ENCODE results near the gene ANKS1B.

The ANKS1B gene

GRCh38 chr12:99436584-99436983 is 548.2 kb downstream of the ANKS1B start:
- DNase-seq, result no peak

- DNase-seq, result no peak
Measured at GRCh38 chr12:99435095-99435791, 549.5 kb downstream of the ANKS1B start.

DNA sequence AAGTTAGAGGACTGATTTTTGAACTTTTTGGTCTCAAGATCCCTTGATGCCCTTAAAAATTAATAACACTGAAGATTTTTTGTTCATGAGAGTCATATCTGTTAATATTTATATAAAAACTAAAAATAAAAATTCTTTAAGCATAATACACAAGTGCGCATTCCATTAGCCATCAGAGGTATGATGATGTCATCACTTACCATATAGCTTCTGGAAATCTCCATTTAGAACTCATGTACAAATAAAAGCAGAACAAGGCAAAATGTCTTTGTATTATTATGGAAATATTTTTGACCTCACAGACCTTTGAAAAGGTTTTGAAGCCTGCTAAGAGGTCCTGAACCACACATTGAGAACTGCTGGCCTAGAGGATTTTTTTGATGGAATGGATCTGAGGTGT is 551.6 kb downstream of the ANKS1B start:
- no peak for DNase-seq

GRCh38 chr12:99431203-99431602 is 553.5 kb downstream of the ANKS1B start:
- no peak for DNase-seq

- no peak for DNase-seq
Measured at GRCh38 chr12:99427104-99427503, 557.6 kb downstream of the ANKS1B start.

DNA sequence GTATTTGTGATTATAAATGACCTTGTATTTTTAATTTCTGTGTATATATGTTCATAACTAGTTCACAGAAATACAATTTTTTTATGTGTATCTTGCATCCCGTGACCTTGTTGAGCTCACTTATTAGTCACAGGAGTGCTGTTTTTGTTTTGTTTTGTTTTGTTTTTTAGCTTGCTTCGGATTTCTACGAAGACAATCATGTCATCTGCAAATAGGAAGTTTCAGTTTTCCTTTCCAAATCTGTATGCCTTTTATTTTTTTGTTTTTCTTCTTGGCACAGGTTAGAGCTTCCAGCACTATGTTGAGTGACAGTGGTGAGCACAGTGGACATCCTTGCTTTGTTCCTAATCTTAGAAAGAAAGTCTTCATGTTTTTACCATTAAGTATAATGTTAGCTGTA is 566.4 kb downstream of the ANKS1B start:
- DNase-seq, result no peak

DNA sequence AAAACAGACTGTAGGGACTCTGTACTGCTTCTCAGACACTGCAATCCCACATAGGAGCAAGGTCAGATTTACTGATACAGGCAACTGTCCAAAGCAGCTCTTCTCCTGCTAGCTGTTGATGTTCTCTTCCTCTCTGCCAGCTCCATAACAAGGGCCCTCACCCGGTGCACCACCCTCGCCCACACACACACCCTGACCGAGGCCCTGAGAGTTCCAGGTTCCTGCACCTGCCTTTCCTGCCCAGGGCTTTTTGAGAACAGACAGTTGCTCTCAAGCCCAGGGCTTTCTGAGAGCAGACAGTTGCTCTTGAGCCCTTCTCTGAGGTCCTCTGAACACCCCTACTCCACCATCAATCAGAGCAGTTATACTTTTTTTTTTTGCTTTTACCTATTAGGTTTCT is 571.0 kb downstream of the ANKS1B start:
- DNase-seq, result no peak

GRCh38 chr12:99393763-99394162 is 591.0 kb downstream of the ANKS1B start:
- no peak for DNase-seq

DNA sequence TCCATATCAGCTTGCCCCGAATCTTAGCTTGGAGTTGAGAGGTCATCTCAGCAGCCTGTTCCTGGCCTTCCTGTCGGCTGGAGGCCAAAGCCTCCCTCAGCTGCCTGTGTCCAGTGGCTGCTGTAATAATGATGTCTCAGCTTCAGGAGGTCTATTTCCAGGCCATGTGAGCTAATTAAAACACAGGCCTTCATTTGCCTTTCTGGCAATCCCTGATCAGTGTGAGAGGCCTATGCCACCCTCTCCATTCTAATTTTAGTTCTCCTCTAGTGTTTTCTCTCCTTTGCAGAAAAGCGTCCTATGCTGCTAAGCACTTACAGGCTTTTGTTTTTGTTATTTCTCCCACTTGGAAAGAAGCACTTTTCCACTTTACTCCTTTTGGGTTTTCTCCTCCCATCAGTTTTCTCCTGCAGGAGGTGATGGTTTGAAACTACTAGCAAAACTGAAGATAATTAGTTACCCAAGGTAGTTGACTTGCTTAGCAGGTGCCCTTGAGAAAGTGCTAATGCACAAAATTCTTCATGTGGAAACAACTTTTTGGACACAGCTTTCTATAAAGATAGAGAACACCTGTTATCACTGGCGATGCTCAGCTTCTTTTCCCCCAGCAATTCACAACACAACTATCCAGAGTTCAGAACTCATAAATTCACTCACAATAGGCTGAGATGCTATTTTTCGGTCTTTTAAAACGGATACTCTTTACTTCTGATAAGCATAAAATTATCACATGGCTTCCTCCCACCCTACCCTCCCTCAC is 592.5 kb downstream of the ANKS1B start:
- DNase-seq, result no peak

DNA sequence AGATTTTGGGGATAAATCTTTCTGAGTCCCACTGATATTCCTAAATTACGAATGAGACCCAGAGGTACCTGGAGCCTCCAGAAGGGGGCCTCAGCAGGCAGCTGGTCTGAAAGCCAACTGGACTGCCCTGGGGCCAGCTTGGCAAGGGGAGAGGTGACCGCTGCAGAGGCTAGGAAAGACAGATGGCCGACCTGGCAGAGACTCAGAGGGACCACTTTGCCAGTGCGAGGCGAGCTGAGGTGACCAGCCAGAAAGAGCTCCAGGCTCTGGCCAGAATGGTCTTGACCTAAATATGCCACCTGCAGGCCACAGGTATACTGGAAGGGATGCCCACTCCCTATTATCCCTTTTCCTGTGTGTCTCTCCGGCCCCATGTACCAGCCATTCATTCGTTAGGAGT is 594.0 kb downstream of the ANKS1B start:
- DNase-seq, result no peak

GRCh38 chr12:99389751-99390150 is 595.0 kb downstream of the ANKS1B start:
- DNase-seq, result no peak

- DNase-seq, result no peak
Measured at GRCh38 chr12:99388671-99389195, 596.0 kb downstream of the ANKS1B start.

DNA sequence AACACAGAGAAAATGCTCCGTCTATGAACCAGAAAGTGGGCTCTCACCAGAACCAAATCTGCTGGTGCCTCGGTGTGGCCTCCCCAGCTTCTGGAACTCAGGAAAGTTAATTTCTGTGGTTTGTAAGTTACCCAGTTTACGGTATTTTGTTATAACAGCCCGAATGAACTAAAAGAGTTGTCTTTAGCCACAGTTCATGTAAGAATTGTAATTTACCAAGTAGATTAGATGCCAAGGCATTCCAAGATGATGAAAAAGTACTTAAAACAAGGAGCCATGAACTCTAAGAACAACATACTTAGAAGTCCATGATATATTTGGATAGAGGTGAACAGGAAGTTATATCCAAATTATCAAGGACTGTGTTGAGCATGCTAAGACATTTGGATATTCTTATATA is 597.1 kb downstream of the ANKS1B start:
- DNase-seq, result no peak

DNA sequence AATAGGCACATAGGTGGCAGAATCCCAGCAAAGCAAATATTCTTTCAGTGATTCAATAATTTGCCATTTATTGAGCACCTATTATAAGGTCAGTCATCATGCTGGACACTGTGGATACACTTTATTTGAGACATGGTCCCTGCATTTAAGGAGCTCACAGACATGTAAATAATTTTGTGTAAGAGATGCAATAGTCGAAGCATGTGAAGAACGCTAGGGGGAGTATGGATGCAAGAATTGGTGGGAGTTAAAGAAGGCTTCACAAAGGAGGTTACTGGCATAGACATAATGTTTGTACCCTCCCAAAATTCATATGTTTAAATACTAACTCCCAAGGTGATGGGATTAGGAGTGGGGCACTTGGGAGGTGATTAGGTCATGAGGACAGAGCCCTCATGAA is 597.8 kb downstream of the ANKS1B start:
- no peak for DNase-seq

DNA sequence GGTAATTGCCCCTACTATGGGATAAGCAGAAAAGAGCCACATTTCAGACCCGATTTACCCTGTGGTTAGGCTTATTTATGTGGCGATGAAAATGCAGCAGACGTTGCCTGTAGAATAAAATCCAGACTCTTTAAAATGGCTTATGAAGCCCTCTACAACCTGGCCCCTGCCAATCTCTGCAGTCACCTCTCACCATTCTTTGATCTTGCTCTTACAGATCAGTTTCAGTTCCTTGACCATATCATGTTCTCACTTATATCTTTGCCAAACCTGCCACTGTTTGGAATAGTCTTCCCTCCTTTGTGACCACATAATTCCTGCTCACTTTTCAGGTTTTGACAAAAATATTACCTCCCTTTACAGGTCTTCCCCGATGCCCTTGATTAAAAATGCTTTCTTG is 601.5 kb downstream of the ANKS1B start:
- no peak for DNase-seq

- no peak for DNase-seq
Measured at GRCh38 chr12:99381992-99382391, 602.7 kb downstream of the ANKS1B start.

DNA sequence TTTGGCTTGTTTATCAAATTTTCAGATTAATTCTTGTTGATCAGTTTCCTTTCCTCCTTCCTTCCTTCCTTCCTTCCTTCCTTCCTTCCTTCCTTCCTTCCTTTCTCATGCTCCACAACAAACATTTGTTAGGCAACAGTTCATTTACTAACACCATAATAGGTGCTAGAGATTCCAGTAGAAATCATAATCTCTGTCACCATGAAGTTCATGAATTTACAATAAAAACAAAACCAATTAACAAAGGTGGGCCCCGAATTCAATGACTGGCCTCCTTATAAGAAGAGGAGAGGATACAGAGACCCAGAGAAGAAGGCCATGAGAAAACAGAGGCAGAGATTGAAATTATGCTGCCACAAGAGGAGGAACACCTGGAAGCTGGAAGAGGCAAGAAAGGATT is 604.0 kb downstream of the ANKS1B start:
- no peak for DNase-seq

- DNase-seq, result no peak
Measured at GRCh38 chr12:99374023-99374422, 610.7 kb downstream of the ANKS1B start.

DNA sequence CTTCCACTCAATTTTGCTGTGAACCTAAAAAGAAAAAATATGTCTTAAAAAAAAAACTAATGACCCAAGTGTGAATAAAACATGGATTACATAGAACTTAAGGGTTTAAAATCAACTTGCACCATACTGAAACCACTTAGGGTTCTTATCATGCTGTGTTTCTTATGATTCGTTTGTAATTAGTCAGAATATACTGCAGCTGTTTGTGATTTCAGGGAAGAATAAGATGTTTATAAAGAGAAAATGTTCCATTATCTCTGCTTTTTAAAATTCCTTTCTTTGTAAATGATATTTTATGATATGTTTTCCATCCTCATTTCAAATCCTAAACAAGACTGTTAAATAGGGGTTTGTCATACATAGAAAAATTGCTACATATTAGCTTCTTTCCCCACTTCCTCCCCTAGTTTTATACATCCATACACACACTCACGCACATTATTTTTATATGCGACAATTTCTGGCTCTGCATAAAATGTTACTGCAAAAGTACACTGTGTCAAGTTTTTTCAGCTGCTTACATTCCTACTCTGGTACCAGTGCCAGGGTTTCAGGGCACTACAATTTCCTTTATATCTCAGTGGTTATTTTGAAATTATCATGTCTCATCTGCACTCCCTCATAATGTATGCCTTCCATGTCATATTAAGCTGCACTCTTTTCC is 612.3 kb downstream of the ANKS1B start:
- no peak for DNase-seq

GRCh38 chr12:99370421-99371138 is 614.2 kb downstream of the ANKS1B start:
- DNase-seq, result no peak

GRCh38 chr12:99367181-99367580 is 617.6 kb downstream of the ANKS1B start:
- DNase-seq, result no peak

DNA sequence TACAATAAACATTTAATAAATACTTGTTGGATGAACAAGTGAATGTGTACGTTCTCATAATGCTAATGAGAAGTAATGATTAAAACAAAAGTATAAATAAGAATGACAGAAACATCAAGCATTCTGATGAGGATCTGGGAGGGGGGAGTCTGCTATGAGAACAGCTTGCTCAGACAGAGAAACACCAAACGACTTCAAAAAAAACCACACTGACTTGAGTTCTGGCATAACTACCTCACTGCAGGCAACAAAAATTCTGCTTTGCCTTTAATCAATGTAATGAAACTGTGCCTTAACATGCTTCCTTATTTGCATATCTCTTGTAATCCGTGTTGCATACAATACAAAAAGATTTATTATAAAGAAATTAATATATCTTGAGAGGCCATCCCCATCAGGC is 632.5 kb downstream of the ANKS1B start:
- no peak for DNase-seq

- no peak for DNase-seq
Measured at GRCh38 chr12:99343960-99344359, 640.8 kb downstream of the ANKS1B start.
